Iris pigment epithelial cell (primary cell): ENCODE data around the gene SLC16A4.

Source experiments
- DNase-seq: peaks from one replicate; pipeline ENCODE4 v3.0.0-alpha.2; 2011; ENCODE audit warnings: low read depth

The SLC16A4 gene

DNA sequence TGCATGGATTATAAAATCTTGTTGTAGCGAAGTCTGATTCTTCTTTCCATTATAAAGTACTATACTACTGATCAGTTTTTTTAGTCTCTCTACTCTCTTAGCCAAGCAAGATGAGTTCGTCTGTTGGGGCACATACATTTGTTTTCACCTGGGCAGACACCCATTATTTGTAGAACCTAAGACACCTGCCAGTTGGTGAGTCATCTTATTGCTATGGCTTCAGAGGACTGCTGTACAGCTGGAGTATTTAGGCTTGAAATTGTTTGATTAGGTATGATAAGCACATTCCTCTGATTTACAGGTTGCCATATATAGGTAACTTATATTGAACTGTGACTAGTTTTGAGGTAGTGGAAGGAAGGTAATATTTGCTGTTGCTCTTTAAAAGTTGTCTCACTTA, 34.4 kb downstream of the SLC16A4 start:
- no peak for DNase-seq

- DNase-seq = no peak
Measured at GRCh38 chr1:110355321-110355720, 35.5 kb downstream of the SLC16A4 start.

- DNase-seq = no peak
Measured at GRCh38 chr1:110350360-110350759, 40.5 kb downstream of the SLC16A4 start.

- peak; percentile 29 for DNase-seq
Measured at GRCh38 chr1:110348771-110349170, 42.1 kb downstream of the SLC16A4 start.

- DNase-seq = peak; percentile 18
Measured at GRCh38 chr1:110348050-110348449, 42.8 kb downstream of the SLC16A4 start.

GRCh38 chr1:110347182-110347893, 43.5 kb downstream of the SLC16A4 start:
- no peak for DNase-seq

DNA sequence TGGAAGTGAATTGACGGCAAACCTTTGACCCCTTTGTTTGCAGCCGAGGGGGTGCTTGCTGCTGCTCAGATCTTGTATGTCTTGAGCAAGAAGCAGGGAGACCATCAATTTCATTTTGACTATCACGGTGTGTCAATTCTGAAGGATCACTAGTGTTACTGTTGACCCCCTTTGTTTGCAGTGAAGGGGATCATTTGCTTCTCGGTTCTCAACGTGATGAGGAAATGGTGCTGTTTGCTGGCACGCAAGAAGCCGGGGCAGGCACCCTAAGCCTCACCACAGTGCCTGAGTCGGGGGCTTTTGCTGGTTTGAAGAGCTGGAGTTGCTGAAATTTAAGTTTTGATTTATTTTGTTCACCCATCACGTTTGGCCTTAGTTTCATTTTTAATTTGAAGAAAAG, 44.1 kb downstream of the SLC16A4 start:
- DNase-seq = no peak

DNA sequence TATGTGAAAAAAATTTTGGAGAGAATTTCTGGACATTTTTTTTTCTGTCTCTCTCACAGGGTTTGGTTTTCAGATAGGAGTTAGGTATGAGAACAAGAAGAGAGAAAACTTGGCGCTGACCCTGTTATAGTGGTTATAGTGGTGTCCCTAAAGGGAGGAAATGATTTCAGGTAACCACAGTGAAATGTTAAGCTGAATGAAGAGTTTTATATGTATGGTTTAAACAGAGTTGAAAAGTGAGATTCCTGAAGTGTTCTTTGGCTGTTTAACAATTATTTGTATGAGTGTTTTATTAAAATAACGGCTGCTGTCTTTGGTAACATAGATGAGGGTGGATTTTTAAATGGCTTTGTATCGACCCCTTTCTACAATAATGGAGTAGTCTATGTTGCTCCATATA, 45.3 kb downstream of the SLC16A4 start:
- DNase-seq = no peak

DNA sequence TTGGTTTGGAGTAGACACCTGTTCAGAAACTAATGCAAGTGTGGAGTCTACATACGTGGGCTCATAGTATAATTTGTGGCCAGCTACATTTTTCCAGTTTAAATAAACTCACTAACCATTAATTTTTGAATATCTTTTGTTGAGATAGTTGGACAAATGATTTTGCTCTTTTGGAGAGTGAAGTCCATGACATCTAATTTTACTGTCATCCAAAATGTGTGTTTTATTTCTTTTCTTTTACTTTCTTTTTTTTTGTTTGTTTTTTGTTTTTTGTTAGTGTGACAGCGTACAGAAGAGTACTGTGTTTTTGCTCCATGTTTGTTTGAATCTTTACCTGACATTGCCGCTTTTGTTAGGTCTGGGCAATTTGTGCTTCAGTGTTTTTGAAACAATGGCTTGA, 46.7 kb downstream of the SLC16A4 start:
- DNase-seq = no peak

GRCh38 chr1:110343249-110343648, 47.6 kb downstream of the SLC16A4 start:
- no peak for DNase-seq

- no peak for DNase-seq
Measured at GRCh38 chr1:110341872-110342331, 48.9 kb downstream of the SLC16A4 start.

DNA sequence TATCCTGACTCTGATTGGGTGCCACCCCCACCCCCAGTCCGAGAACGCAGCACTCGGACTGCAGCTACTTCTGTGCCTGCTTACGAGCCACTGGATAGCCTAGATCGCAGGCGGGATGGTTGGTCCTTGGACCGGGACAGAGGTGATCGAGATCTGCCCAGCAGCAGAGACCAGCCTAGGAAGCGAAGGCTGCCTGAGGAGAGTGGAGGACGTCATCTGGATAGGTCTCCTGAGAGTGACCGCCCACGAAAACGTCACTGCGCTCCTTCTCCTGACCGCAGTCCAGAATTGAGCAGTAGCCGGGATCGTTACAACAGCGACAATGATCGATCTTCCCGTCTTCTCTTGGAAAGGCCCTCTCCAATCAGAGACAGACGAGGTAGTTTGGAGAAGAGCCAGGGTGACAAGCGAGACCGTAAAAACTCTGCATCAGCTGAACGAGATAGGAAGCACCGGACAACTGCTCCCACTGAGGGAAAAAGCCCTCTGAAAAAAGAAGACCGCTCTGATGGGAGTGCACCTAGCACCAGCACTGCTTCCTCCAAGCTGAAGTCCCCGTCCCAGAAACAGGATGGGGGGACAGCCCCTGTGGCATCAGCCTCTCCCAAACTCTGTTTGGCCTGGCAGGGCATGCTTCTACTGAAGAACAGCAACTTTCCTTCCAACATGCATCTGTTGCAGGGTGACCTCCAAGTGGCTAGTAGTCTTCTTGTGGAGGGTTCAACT, 49.5 kb downstream of the SLC16A4 start:
- DNase-seq = no peak

- DNase-seq = peak; percentile 14
Measured at GRCh38 chr1:110340207-110340468, 50.7 kb downstream of the SLC16A4 start.

- peak; percentile 67 for DNase-seq
Measured at GRCh38 chr1:110339407-110340206, 51.2 kb downstream of the SLC16A4 start.

- DNase-seq = peak; percentile 100
Measured at GRCh38 chr1:110338886-110339406, 51.9 kb downstream of the SLC16A4 start, which contains the start of gene RBM15. TSS of gene RBM15 (plus strand) at chr1:110339377. CDS start at chr1:110339406, 29 bp downstream.

GRCh38 chr1:110338309-110338885, 52.4 kb downstream of the SLC16A4 start:
- DNase-seq = no peak

DNA sequence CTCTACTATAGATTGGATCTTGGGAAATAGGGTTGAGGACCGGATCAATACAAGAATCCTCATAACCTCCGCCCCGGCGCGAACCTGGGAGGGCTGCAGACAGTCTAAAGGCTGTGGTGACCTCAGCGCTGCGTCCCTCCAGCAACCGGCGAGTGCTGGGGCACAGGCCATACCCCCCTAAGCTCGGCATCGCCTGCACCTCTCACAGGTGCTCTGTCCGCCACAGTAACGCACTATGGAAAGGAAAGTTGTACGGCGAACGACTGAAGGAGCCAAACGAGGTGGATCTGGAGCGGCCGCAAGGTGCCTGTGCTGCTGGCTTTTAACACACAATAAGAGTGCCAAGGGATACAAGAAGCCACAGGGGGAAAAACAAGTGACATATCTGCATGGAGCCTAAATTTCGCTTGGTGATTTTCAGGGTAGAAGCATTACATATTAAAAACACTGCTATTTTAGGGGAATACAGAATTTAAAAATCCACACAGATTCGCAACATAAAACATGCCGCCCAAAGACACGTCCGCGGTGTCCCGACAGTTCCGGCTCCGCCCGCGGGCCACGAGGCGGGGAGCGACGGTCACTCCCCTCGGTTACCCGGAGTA, 53.0 kb downstream of the SLC16A4 start:
- DNase-seq = peak; percentile 15

GRCh38 chr1:110336300-110337039, 54.4 kb downstream of the SLC16A4 start:
- DNase-seq = no peak

DNA sequence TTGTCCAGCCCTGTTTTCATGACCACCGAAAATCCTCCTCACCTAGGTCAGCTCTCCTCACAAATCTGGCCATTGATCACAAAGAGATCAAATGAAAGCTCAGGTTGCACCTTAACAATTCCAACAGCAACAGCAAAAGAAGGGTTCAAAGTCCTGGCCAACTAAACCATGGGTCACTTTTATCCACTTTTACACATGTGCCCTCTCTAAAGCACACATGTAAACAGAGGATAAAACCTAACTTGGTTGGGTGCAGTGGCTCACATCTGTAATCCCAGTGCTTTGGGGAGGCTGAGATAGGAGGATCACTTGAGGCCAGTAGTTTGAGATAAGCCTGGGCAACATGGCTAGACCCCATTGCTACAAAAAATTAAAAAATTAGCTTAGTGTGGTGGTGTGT, 55.6 kb downstream of the SLC16A4 start:
- DNase-seq = no peak

DNA sequence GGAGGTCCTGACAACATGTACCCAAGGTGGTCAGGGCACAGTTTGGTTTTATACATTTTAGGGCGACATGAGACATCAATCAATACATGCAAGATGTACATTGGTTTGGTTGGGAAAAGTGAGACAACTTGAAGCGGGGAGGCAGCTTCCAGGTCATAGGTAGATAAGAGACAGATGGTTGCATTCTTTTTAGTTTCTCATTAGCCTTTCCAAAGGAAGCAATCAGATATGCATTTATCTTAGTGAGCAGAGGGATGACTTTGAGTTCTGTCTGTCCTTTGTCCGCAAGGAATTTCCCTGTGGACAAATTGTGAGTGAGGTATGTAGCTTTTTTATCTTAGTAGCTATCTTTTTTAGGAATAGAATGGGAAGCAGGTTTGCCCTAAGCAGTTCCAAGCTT, 62.1 kb downstream of the SLC16A4 start:
- no peak for DNase-seq

GRCh38 chr1:110328274-110328673, 62.6 kb downstream of the SLC16A4 start:
- peak; percentile 28 for DNase-seq
